ENCODE measurements around the gene CSRP1.
"Not testable (repeated sequence)": the region's sequence is repeated elsewhere in the genome, so short reads cannot be mapped to it uniquely, and the experiment has no call there.

Gene CSRP1

GRCh38 chr1:201506557-201507359 lies at the start of gene CSRP1:
Gene CSRP1, minus strand, starts transcription at chr1:201507123. Its CDS starts 10,820 bp downstream, at chr1:201496303.
- in situ Hi-C loops (cut with HindIII; ENCODE audit: low pct_ligation_motif_present, low pct_unique_long_range_greater_than_20kb, low sequenced_read_pairs) = no loop called here
- peak; percentile 78 for DNase-seq

- no peak for DNase-seq
- in situ Hi-C loops (cut with HindIII; ENCODE audit: low pct_ligation_motif_present, low pct_unique_long_range_greater_than_20kb, low sequenced_read_pairs) = loop anchor here (25.0 kb wide), 1 partner anchor 107 kb away; no protein-coding TSS in a partner anchor
These were observed 48.6 kb upstream of the CSRP1 start for GRCh38 chr1:201555593-201555945.

- no peak for DNase-seq
- in situ Hi-C loops (cut with HindIII; ENCODE audit: low pct_ligation_motif_present, low pct_unique_long_range_greater_than_20kb, low sequenced_read_pairs) = loop anchor here (25.0 kb wide), 1 partner anchor 107 kb away; no protein-coding TSS in a partner anchor
These were observed 48.1 kb upstream of the CSRP1 start for GRCh38 chr1:201554789-201555592.

- DNase-seq = no peak
These were observed 47.3 kb upstream of the CSRP1 start for GRCh38 chr1:201554190-201554600.

GRCh38 chr1:201553496-201554189 lies 46.7 kb upstream of the CSRP1 start:
- no peak for DNase-seq
- in situ Hi-C loops (cut with HindIII; ENCODE audit: low pct_ligation_motif_present, low pct_unique_long_range_greater_than_20kb, low sequenced_read_pairs) = loop anchor here (25.0 kb wide), 1 partner anchor 109 kb away; no protein-coding TSS in a partner anchor

More at GRCh38 chr1:201554190-201554600, 47.3 kb upstream of the CSRP1 start:
- in situ Hi-C loops (cut with HindIII; ENCODE audit: low pct_ligation_motif_present, low pct_unique_long_range_greater_than_20kb, low sequenced_read_pairs) = loop anchor here (25.0 kb wide), 1 partner anchor 108 kb away; no protein-coding TSS in a partner anchor

GRCh38 chr1:201552941-201553351 lies 46.0 kb upstream of the CSRP1 start:
- peak; percentile 84 for DNase-seq
- in situ Hi-C loops (cut with HindIII; ENCODE audit: low pct_ligation_motif_present, low pct_unique_long_range_greater_than_20kb, low sequenced_read_pairs) = loop anchor here (25.0 kb wide), 1 partner anchor 109 kb away; no protein-coding TSS in a partner anchor

- DNase-seq = peak; percentile 95
- in situ Hi-C loops (cut with HindIII; ENCODE audit: low pct_ligation_motif_present, low pct_unique_long_range_greater_than_20kb, low sequenced_read_pairs) = loop anchor here (25.0 kb wide), 1 partner anchor 110 kb away; no protein-coding TSS in a partner anchor
These were observed 45.2 kb upstream of the CSRP1 start for GRCh38 chr1:201551877-201552731.

- in situ Hi-C loops (cut with HindIII; ENCODE audit: low pct_ligation_motif_present, low pct_unique_long_range_greater_than_20kb, low sequenced_read_pairs) = loop anchor here (25.0 kb wide), 1 partner anchor 111 kb away; no protein-coding TSS in a partner anchor
- DNase-seq = no peak
These were observed 44.2 kb upstream of the CSRP1 start for GRCh38 chr1:201551096-201551495.

GRCh38 chr1:201549522-201549921 lies 42.6 kb upstream of the CSRP1 start:
- in situ Hi-C loops (cut with HindIII; ENCODE audit: low pct_ligation_motif_present, low pct_unique_long_range_greater_than_20kb, low sequenced_read_pairs) = loop anchor here (25.0 kb wide), 1 partner anchor 238 kb away; no protein-coding TSS in a partner anchor
- DNase-seq = not testable (repeated sequence)

- in situ Hi-C loops (cut with HindIII; ENCODE audit: low pct_ligation_motif_present, low pct_unique_long_range_greater_than_20kb, low sequenced_read_pairs) = loop anchor here (25.0 kb wide), 1 partner anchor 241 kb away; no protein-coding TSS in a partner anchor
- DNase-seq = peak; percentile 91
These were observed 39.0 kb upstream of the CSRP1 start for GRCh38 chr1:201545851-201546492.

GRCh38 chr1:201544710-201545109 lies 37.8 kb upstream of the CSRP1 start:
- in situ Hi-C loops (cut with HindIII; ENCODE audit: low pct_ligation_motif_present, low pct_unique_long_range_greater_than_20kb, low sequenced_read_pairs) = loop anchor here (25.0 kb wide), 1 partner anchor 243 kb away; no protein-coding TSS in a partner anchor
- no peak for DNase-seq

- no peak for DNase-seq
- in situ Hi-C loops (cut with HindIII; ENCODE audit: low pct_ligation_motif_present, low pct_unique_long_range_greater_than_20kb, low sequenced_read_pairs) = loop anchor here (25.0 kb wide), 1 partner anchor 243 kb away; no protein-coding TSS in a partner anchor
These were observed 37.1 kb upstream of the CSRP1 start for GRCh38 chr1:201543871-201544642.

GRCh38 chr1:201542309-201543035 lies 35.5 kb upstream of the CSRP1 start:
- in situ Hi-C loops (cut with HindIII; ENCODE audit: low pct_ligation_motif_present, low pct_unique_long_range_greater_than_20kb, low sequenced_read_pairs) = loop anchor here (25.0 kb wide), 1 partner anchor 245 kb away; no protein-coding TSS in a partner anchor
- DNase-seq = peak; percentile 62

- in situ Hi-C loops (cut with HindIII; ENCODE audit: low pct_ligation_motif_present, low pct_unique_long_range_greater_than_20kb, low sequenced_read_pairs) = loop anchor here (25.0 kb wide), 1 partner anchor 246 kb away; no protein-coding TSS in a partner anchor
- DNase-seq = no peak
These were observed 34.2 kb upstream of the CSRP1 start for GRCh38 chr1:201540846-201541735.

Measured in ACHN (cell line).